B cell (primary cell): ENCODE results near the gene CLDN24. TPM values are rescaled to one million over a fixed set of nuclear protein-coding genes. Genes with fewer than 3 reads are reported as not detected.

ENCODE experiments used
- ATAC-seq: fragments of 200-7000 bp; cut with Tn5 transposase; one replicate; pipeline ENCODE4 v1.10.0; 2021; ENCODE audit warnings: low read depth, mild to moderate bottlenecking, moderate number of reproducible peaks, moderate library complexity
- CTCF ChIA-PET: fragments of 350-600 bp; sonication (Branson Sonifier 250); formaldehyde crosslinking; loops from one replicate; lab custom pipeline; 2021; ENCODE audit warnings: antibody characterized with exemption, inconsistent platforms; lab: Charles Lee
- POLR2A ChIA-PET: fragments of 350-600 bp; sonication (Branson Sonifier 250); formaldehyde crosslinking; loops from one replicate; lab custom pipeline; 2021; ENCODE audit warnings: antibody characterized with exemption; lab: Charles Lee
- DNase-seq: peaks from one replicate; pipeline ENCODE4 v3.0.0; 2013
- H2AFZ ChIP-seq: 2 replicates; pipeline ENCODE4 v1.6.1; 2012; ENCODE audit warnings: mild to moderate bottlenecking, low read depth, low read length; ENCODE audit not compliant: insufficient read depth, poor library complexity, severe bottlenecking
- H3K27ac ChIP-seq, 2 donors: 1 replicate in 1 of 2; 2 replicates in 1 of 2; pipeline ENCODE4 v1.5.1; 2012 to 2013; ENCODE audit warnings: low read length in 2 of 2, mild to moderate bottlenecking in 2 of 2, moderate library complexity in 1 of 2
- H3K27me3 ChIP-seq, 4 experiments: fragments of 200-600 bp in 1 of 4; sonication (generic) in 1 of 4; replicated peaks in 1 of 4; 1 replicate in 2 of 4; 2 replicates in 2 of 4; pipeline versions ENCODE4 v1.6.1 to v1.7.0; 2013 to 2016; ENCODE audit warnings: low read length in 3 of 4, mild to moderate bottlenecking in 2 of 4, mixed read lengths in 1 of 4, moderate library complexity in 1 of 4; ENCODE audit not compliant: insufficient read depth in 4 of 4, control insufficient read depth in 3 of 4; ENCODE audit errors: control extremely low read depth in 1 of 4
- H3K36me3 ChIP-seq, 2 experiments: replicated peaks in 1 of 2; 1 replicate in 1 of 2; 2 replicates in 1 of 2; pipeline versions ENCODE4 v1.6.1 to v1.7.1; 2013; ENCODE audit warnings: low read length in 1 of 2; ENCODE audit not compliant: insufficient read depth in 2 of 2, control insufficient read depth in 1 of 2; ENCODE audit errors: control extremely low read depth in 1 of 2, extremely low read depth in 1 of 2
- H3K4me1 ChIP-seq, 2 donors: fragments of 200-600 bp in 1 of 2; sonication (generic) in 1 of 2; 1 replicate in 1 of 2; 2 replicates in 1 of 2; pipeline versions ENCODE4 v1.5.1 to v1.6.1; 2013 to 2017; ENCODE audit warnings: low read length in 2 of 2; ENCODE audit not compliant: control insufficient read depth in 2 of 2, insufficient read depth in 2 of 2
- H3K4me2 ChIP-seq: replicated peaks from 2 replicates; pipeline ENCODE3; 2012; ENCODE audit warnings: mild to moderate bottlenecking, low read depth, low read length; ENCODE audit not compliant: poor library complexity, severe bottlenecking
- H3K4me3 ChIP-seq, 5 experiments: fragments of 200-600 bp in 1 of 5; sonication (generic) in 1 of 5; 1 replicate in 3 of 5; 2 replicates in 2 of 5; pipeline versions ENCODE4 v1.5.1 to v1.7.0; 2011 to 2016; ENCODE audit warnings: low read length in 4 of 5, mild to moderate bottlenecking in 4 of 5, low read depth in 2 of 5, control low read depth in 1 of 5, moderate library complexity in 1 of 5; ENCODE audit not compliant: insufficient read depth in 1 of 5; ENCODE audit errors: control extremely low read depth in 1 of 5, extremely low read depth in 1 of 5
- H3K79me2 ChIP-seq: fragments of 200-600 bp; sonication (generic); one replicate; pipeline ENCODE4 v1.6.0; 2016; ENCODE audit warnings: low read length; ENCODE audit not compliant: control insufficient read depth, insufficient read depth
- H3K9ac ChIP-seq: fragments of 200-600 bp; sonication (generic); 2 replicates; pipeline ENCODE4 v1.6.1; 2017; ENCODE audit warnings: mild to moderate bottlenecking, low read length, moderate library complexity
- H3K9me3 ChIP-seq, 3 donors: one replicate each; pipeline versions ENCODE4 v1.6.1 to v1.7.1; 2013; ENCODE audit warnings: low read length in 2 of 3; ENCODE audit not compliant: control insufficient read depth in 2 of 3, insufficient read depth in 1 of 3; ENCODE audit errors: control extremely low read depth in 1 of 3
- H4K20me1 ChIP-seq: 2 replicates; pipeline ENCODE4 v1.6.0; 2012; ENCODE audit warnings: mild to moderate bottlenecking, low read length; ENCODE audit not compliant: insufficient read depth, control insufficient read depth, poor library complexity, severe bottlenecking
- H3K27ac Mint-ChIP-seq: one replicate; pipeline ENCODE4 v1.8.0; 2021; ENCODE audit warnings: mixed read lengths
- H3K27me3 Mint-ChIP-seq: one replicate; pipeline ENCODE4 v1.8.0; 2021; ENCODE audit warnings: mixed read lengths
- H3K4me1 Mint-ChIP-seq: one replicate; pipeline ENCODE4 v1.8.0; 2021; ENCODE audit warnings: mixed read lengths
- H3K4me3 Mint-ChIP-seq: one replicate; pipeline ENCODE4 v1.8.0; 2021; ENCODE audit warnings: mixed read lengths
- H3K9me3 Mint-ChIP-seq: one replicate; pipeline ENCODE4 v1.8.0; 2022; ENCODE audit warnings: mixed read lengths; ENCODE audit not compliant: insufficient read depth
- CTCF ChIP-seq: fragments of 200-600 bp; IDR thresholded peaks from one replicate; pipeline ENCODE4 v1.8.0; 2022; ENCODE audit warnings: antibody characterized with exemption, mild to moderate bottlenecking
- EZH2 ChIP-seq: IDR thresholded peaks from 2 replicates; pipeline ENCODE4 v1.6.1; 2012; ENCODE audit warnings: borderline replicate concordance, low read depth, mild to moderate bottlenecking, moderate library complexity, low read length; ENCODE audit not compliant: insufficient read depth, poor library complexity, severe bottlenecking
- WGBS: methylation state at CpG from one replicate; pipeline ENCODE4 v1.1.5; 2013; ENCODE audit warnings: missing lambda C conversion rate; ENCODE audit not compliant: insufficient coverage; 5-methylcytosine and 5-hydroxymethylcytosine counted together
- intact Hi-C: fragments of 100-400 bp; cut with micrococcal nuclease; formaldehyde crosslinking; loops from one replicate; pipeline ENCODE4 v1.10.0; 2022
- polyA plus RNA-seq: library from polyadenylated mRNA; depleted of rRNA; stranded (reverse); fragments of >200 nt; gene quantifications from 2 replicates; pipeline ENCODE4 v1.2.3, GENCODE V29; 2012
- total RNA-seq, 2 donors: library from RNA; stranded (reverse); fragments of 120-200 nt in 1 of 2; gene quantifications; 1 replicate in 1 of 2; 2 replicates in 1 of 2; pipeline versions ENCODE4 v1.2.3 to v1.2.4, GENCODE V29; 2013 to 2022

The CLDN24 gene
- total and polyA plus RNA-seq, 2 donors (not counting 1 experiment from before 2014, with no cell fraction given), result not detected

- no peak for ATAC-seq
- intact Hi-C loops, result no loop called here
- no peaks in the 10 kb centered on the region for H3K9me3 Mint-ChIP-seq
- no peaks in the 10 kb centered on the region for H3K9me3 ChIP-seq
- POLR2A ChIA-PET, result no interaction called here
- no peaks in the 10 kb centered on the region for H4K20me1 ChIP-seq
- no peak overlapping the region for H3K9ac ChIP-seq
- peaks cover under 1% of the 10 kb centered on the region for H3K4me1 Mint-ChIP-seq
- H2AFZ ChIP-seq, result no peak overlapping the region
- H3K27ac ChIP-seq, result no peak overlapping the region
- DNase-seq, result no peak
- H3K4me3 ChIP-seq, result no peak overlapping the region
- H3K4me1 ChIP-seq, result no peaks in the 10 kb centered on the region
- H3K4me2 ChIP-seq, result no peak overlapping the region
- no peak overlapping the region for H3K4me3 Mint-ChIP-seq
- no peaks in the 10 kb centered on the region for H3K36me3 ChIP-seq
- H3K27me3 Mint-ChIP-seq, result peaks cover 29% of the 10 kb centered on the region
- 86% methylated on average over 9 of the region's 17 CpGs for whole genome bisulfite sequencing
- H3K27me3 ChIP-seq, result peaks cover 0 to 11% (median 0%) of the 10 kb centered on the region in 4 experiments
- CTCF ChIA-PET, result no interaction called here
- H3K79me2 ChIP-seq, result no peaks in the 10 kb centered on the region
- no peak overlapping the region for H3K27ac Mint-ChIP-seq
- TF ChIP-seq EZH2, result no peak
- no peak for TF ChIP-seq CTCF
Measured at GRCh38 chr4:183348706-183349659, 26.8 kb upstream of the CLDN24 start.

- intact Hi-C loops, result no loop called here
- Histone ChIP-seq H2AFZ (no peak overlapping the region), H3K79me2 (no peaks in the 10 kb centered on the region), H3K27me3 (peaks cover 0 to 12% (median 0%) of the 10 kb centered on the region in 4 experiments), H3K4me2 (no peak overlapping the region), H3K9ac (no peak overlapping the region), H3K36me3 (no peaks in the 10 kb centered on the region), H3K4me3 (no peak overlapping the region), H3K4me1 (peaks cover 0 to 2% of the 10 kb centered on the region in 2 donors), H3K9me3 (no peaks in the 10 kb centered on the region), H3K27ac (no peak overlapping the region), H4K20me1 (no peaks in the 10 kb centered on the region)
- no peak for DNase-seq
- CTCF ChIA-PET, result no interaction called here
- Mint-ChIP-seq H3K27ac (no peak overlapping the region), H3K9me3 (no peaks in the 10 kb centered on the region), H3K27me3 (peaks cover 30% of the 10 kb centered on the region), H3K4me1 (peaks cover 4% of the 10 kb centered on the region), H3K4me3 (no peak overlapping the region)
- ATAC-seq, result no peak
- POLR2A ChIA-PET, result no interaction called here
- TF ChIP-seq EZH2 (no peak), CTCF (no peak)
- 88% methylated on average over 9 of the region's 12 CpGs for WGBS
Measured at GRCh38 chr4:183348136-183348535, 25.9 kb upstream of the CLDN24 start.
